Prostate gland (tissue), 2 donors: ENCODE results near the gene ATOSA. TPM values are rescaled to one million over a fixed set of nuclear protein-coding genes. Genes with fewer than 3 reads are reported as not detected.
A peak's percentile ranks its signal among the peaks of the same experiment; 100 is the strongest.

Experiments used
- DNase-seq: peaks from one replicate; pipeline ENCODE4 v3.0.0-alpha.2; 2019; ENCODE audit warnings: low spot score
- H3K27ac ChIP-seq, 2 donors: fragments of 200-600 bp; sonication (generic); 2 replicates each; pipeline ENCODE4 v1.5.1; 2017 to 2019
- H3K27me3 ChIP-seq: fragments of 200-600 bp; sonication (generic); replicated peaks from 2 replicates; pipeline ENCODE4 v1.5.1; 2019; ENCODE audit not compliant: insufficient read depth
- H3K36me3 ChIP-seq, 2 donors: fragments of 200-600 bp; sonication (generic); 1 replicate in 1 of 2; 2 replicates in 1 of 2; pipeline versions ENCODE4 v1.5.1 to v1.8.1; 2017 to 2019
- H3K4me1 ChIP-seq: fragments of 200-600 bp; sonication (generic); replicated peaks from 2 replicates; pipeline ENCODE4 v1.5.1; 2019
- H3K4me3 ChIP-seq, 2 donors: fragments of 200-600 bp; sonication (generic); 2 replicates each; pipeline ENCODE4 v1.5.1; 2017 to 2019
- H3K9me3 ChIP-seq: fragments of 200-600 bp; sonication (generic); 2 replicates; pipeline ENCODE4 v1.5.1; 2017
- POLR2A ChIP-seq: fragments of 450-650 bp; IDR thresholded peaks from one replicate; pipeline ENCODE4 v1.6.1; 2016; ENCODE audit warnings: antibody characterized with exemption, mild to moderate bottlenecking
- POLR2AphosphoS5 ChIP-seq: sonication (generic); formaldehyde crosslinking; IDR thresholded peaks from one replicate; pipeline ENCODE4 v1.6.1; 2017; ENCODE audit warnings: antibody characterized with exemption
- WGBS: methylation state at CpG from one replicate; pipeline ENCODE4 v1.1.5; 2018; 5-methylcytosine and 5-hydroxymethylcytosine counted together
- intact Hi-C: fragments of 100-400 bp; cut with DNase I; formaldehyde crosslinking; loops from one replicate; pipeline ENCODE4 v1.14.2; 2022
- total RNA-seq, 2 donors: library from RNA; depleted of rRNA; stranded (reverse); fragments of >200 nt; gene quantifications; one replicate each; pipeline ENCODE4 v1.1.0, GENCODE V29; 2016
- TF ChIP-seq, protein P1 (sequence below), 4 experiments: fragments of 200-600 bp in 2 of 4; fragments of 450-650 bp in 2 of 4; sonication (generic) in 2 of 4; IDR thresholded peaks; 1 replicate in 3 of 4; 2 replicates in 1 of 4; pipeline ENCODE4 v1.5.1; 2016 to 2019; ENCODE audit warnings: antibody characterized with exemption in 4 of 4, mild to moderate bottlenecking in 2 of 4, moderate library complexity in 2 of 4

The ATOSA gene
- total RNA-seq, 2 donors from 2014 or later: 44.3 to 81.6 TPM

- Histone ChIP-seq H3K4me1 (no peaks in the 10 kb centered on the region), H3K36me3 (no peaks in the 10 kb centered on the region), H3K27me3 (no peaks in the 10 kb centered on the region), H3K4me3 (no peak overlapping the region), H3K27ac (no peak overlapping the region), H3K9me3 (no peaks in the 10 kb centered on the region)
- WGBS: 59% methylated on average over 3 of the region's 3 CpGs
- intact Hi-C loops: loop anchor here (5.0 kb wide), 1 partner anchor 50 kb away; no protein-coding TSS in a partner anchor
- no peak for DNase-seq
- TF ChIP-seq POLR2AphosphoS5 (no peak), POLR2A (no peak)
- TF ChIP-seq, protein P1, sequence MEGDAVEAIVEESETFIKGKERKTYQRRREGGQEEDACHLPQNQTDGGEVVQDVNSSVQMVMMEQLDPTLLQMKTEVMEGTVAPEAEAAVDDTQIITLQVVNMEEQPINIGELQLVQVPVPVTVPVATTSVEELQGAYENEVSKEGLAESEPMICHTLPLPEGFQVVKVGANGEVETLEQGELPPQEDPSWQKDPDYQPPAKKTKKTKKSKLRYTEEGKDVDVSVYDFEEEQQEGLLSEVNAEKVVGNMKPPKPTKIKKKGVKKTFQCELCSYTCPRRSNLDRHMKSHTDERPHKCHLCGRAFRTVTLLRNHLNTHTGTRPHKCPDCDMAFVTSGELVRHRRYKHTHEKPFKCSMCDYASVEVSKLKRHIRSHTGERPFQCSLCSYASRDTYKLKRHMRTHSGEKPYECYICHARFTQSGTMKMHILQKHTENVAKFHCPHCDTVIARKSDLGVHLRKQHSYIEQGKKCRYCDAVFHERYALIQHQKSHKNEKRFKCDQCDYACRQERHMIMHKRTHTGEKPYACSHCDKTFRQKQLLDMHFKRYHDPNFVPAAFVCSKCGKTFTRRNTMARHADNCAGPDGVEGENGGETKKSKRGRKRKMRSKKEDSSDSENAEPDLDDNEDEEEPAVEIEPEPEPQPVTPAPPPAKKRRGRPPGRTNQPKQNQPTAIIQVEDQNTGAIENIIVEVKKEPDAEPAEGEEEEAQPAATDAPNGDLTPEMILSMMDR (IDR thresholded peaks at IDR 0.05): no peak
Observed at GRCh38 chr15:52682781-52683180, 3.6 kb upstream of the ATOSA start.

- DNase-seq: no peak
- no peaks in the 10 kb centered on the region for H3K9me3 ChIP-seq
- no peak overlapping the region for H3K27ac ChIP-seq
- intact Hi-C loops: loop anchor here (5.0 kb wide), 1 partner anchor 50 kb away; no protein-coding TSS in a partner anchor
- H3K4me1 ChIP-seq: no peaks in the 10 kb centered on the region
- no peak overlapping the region for H3K4me3 ChIP-seq
- TF ChIP-seq POLR2A: no peak
- no peaks in the 10 kb centered on the region for H3K27me3 ChIP-seq
- no peaks in the 10 kb centered on the region for H3K36me3 ChIP-seq
Observed at GRCh38 chr15:52682200-52682599, 3.0 kb upstream of the ATOSA start.

- Histone ChIP-seq H3K4me3 (no peak overlapping the region), H3K4me1 (no peaks in the 10 kb centered on the region), H3K36me3 (no peaks in the 10 kb centered on the region), H3K27ac (no peak overlapping the region), H3K27me3 (no peaks in the 10 kb centered on the region), H3K9me3 (no peaks in the 10 kb centered on the region)
- WGBS: 96% methylated on average over 3 of the region's 3 CpGs
- TF ChIP-seq, protein P1 (IDR thresholded peaks at IDR 0.05): no peak
- TF ChIP-seq POLR2AphosphoS5: no peak
- no peak for TF ChIP-seq POLR2A
- no peak for DNase-seq
- intact Hi-C loops: loop anchor here (5.0 kb wide), 1 partner anchor 51 kb away; no protein-coding TSS in a partner anchor
Observed at GRCh38 chr15:52681441-52681840, 2.3 kb upstream of the ATOSA start.

GRCh38 chr15:52680761-52681160 is 1.6 kb upstream of the ATOSA start:
- Histone ChIP-seq H3K4me1 (no peaks in the 10 kb centered on the region), H3K27ac (no peak overlapping the region), H3K27me3 (no peaks in the 10 kb centered on the region), H3K4me3 (no peak overlapping the region), H3K36me3 (no peaks in the 10 kb centered on the region), H3K9me3 (no peaks in the 10 kb centered on the region)
- intact Hi-C loops: loop anchor here (5.0 kb wide), 1 partner anchor 52 kb away; no protein-coding TSS in a partner anchor
- TF ChIP-seq, protein P1 (IDR thresholded peaks at IDR 0.05): no peak
- TF ChIP-seq POLR2A: no peak
- no peak for TF ChIP-seq POLR2AphosphoS5
- no peak for DNase-seq

GRCh38 chr15:52680041-52680391 is 828 bp upstream of the ATOSA start:
- WGBS: 39% methylated on average over 3 of the region's 3 CpGs
- peak overlapping the region; percentile 66 to 73 for H3K4me3 ChIP-seq
- H3K9me3 ChIP-seq: no peaks in the 10 kb centered on the region
- H3K4me1 ChIP-seq: no peaks in the 10 kb centered on the region
- peak overlapping the region; percentile 94 to 97 for H3K27ac ChIP-seq
- H3K36me3 ChIP-seq: no peaks in the 10 kb centered on the region
- intact Hi-C loops: loop anchor here (5.0 kb wide), 1 partner anchor 52 kb away; no protein-coding TSS in a partner anchor
- H3K27me3 ChIP-seq: no peaks in the 10 kb centered on the region
- TF ChIP-seq POLR2AphosphoS5 (no peak), POLR2A (no peak)
- TF ChIP-seq, protein P1 (IDR thresholded peaks at IDR 0.05): no peak
- no peak for DNase-seq
